GM23248 (cell line): ENCODE data around the gene SELENOT.

ENCODE experiments used
- EZH2 ChIP-seq: fragments of 200-600 bp; sonication (generic); IDR thresholded peaks from 2 replicates; pipeline ENCODE4 v1.6.1; 2018; ENCODE audit warnings: antibody characterized with exemption, mild to moderate bottlenecking; ENCODE audit not compliant: insufficient read depth, poor library complexity, severe bottlenecking
- EZH2phosphoT487 ChIP-seq: fragments of 200-600 bp; sonication (generic); IDR thresholded peaks from 2 replicates; pipeline ENCODE4 v1.6.1; 2018; ENCODE audit warnings: antibody characterized with exemption, moderate library complexity, mild to moderate bottlenecking, low read depth; ENCODE audit not compliant: insufficient read depth

DNA sequence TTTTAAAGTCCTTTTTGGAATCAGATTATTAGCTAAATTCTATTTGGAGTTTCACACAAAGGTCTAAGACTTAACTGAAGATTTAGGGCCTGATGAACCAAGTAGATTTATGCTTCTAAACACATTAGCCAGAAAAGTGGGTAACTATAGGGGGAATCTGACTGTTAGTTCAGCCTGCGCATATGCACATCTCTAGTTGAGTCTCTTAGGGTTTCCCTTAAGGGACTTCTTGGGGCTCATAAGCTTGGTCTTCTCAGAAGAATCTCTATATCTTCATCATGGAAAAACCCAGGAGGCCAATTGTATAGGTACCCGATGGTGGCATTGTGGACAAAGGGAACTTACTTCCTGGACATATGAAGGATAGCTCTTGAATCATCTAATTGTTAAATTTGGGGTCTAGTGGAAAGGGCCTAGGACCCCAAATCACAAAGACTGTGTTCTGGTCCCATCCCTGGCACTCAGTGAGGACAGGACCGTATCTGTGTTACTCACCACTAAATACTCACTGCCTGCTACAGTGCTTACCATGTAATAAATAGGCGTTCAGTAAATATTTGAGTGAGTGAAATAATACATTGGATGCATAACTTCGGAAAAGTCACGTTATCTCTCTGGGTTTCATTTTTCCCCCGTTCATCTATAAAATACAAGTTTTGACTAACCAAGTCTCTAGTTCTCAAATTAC, 17.0 kb downstream of the SELENOT start:
- TF ChIP-seq EZH2phosphoT487 (no peak), EZH2 (no peak)
